ENCODE results near the gene SHMT1.
"Not testable (repeated sequence)": the region's sequence is repeated elsewhere in the genome, so short reads cannot be mapped to it uniquely, and the experiment has no call there.

The SHMT1 gene

GRCh38 chr17:18309202-18309601 is 54.1 kb downstream of the SHMT1 start (continued):
- TF ChIP-seq ZFP30 (CRISPR knock-in tag; IDR thresholded peaks at IDR 0.05) (no peak), ZNF565 (CRISPR knock-in tag; conservative IDR thresholded peaks at IDR 0.05; ENCODE audit: low read depth) (no peak)

- ATAC-seq = not testable (repeated sequence)
Measured at GRCh38 chr17:18303206-18303605, 60.1 kb downstream of the SHMT1 start.

- TF ChIP-seq ZC3H10 (CRISPR knock-in tag; IDR thresholded peaks at IDR 0.05) = no peak
- TF ChIP-seq ZNF70 (CRISPR knock-in tag; IDR thresholded peaks at IDR 0.05) = no peak
- no peak for TF ChIP-seq CSRNP3 (CRISPR knock-in tag; IDR thresholded peaks at IDR 0.05)
- no peak for TF ChIP-seq CREB5 (CRISPR knock-in tag; IDR thresholded peaks at IDR 0.05; ENCODE audit: low read depth)
- TF ChIP-seq BACH2 (CRISPR knock-in tag; IDR thresholded peaks at IDR 0.05; ENCODE audit: borderline replicate concordance) = no peak
- TF ChIP-seq TCF4 (CRISPR knock-in tag; IDR thresholded peaks at IDR 0.05; ENCODE audit: borderline replicate concordance) = no peak
- no peak for TF ChIP-seq ZNF8 (CRISPR knock-in tag; IDR thresholded peaks at IDR 0.05)
- TF ChIP-seq RARB (CRISPR knock-in tag; IDR thresholded peaks at IDR 0.05) = no peak
- ATAC-seq = no peak
Measured at GRCh38 chr17:18300725-18301480, 62.4 kb downstream of the SHMT1 start.

- not testable (repeated sequence) for ATAC-seq
Measured at GRCh38 chr17:18298061-18298460, 65.3 kb downstream of the SHMT1 start.

GRCh38 chr17:18291718-18292540 is 71.4 kb downstream of the SHMT1 start:
- no peak for TF ChIP-seq BACH2 (CRISPR knock-in tag; IDR thresholded peaks at IDR 0.05; ENCODE audit: borderline replicate concordance)
- no peak for TF ChIP-seq ZNF8 (CRISPR knock-in tag; IDR thresholded peaks at IDR 0.05)
- TF ChIP-seq CSRNP3 (CRISPR knock-in tag; IDR thresholded peaks at IDR 0.05) = no peak
- no peak for TF ChIP-seq ZFP3 (CRISPR knock-in tag; IDR thresholded peaks at IDR 0.05)
- no peak for TF ChIP-seq ISL1 (CRISPR knock-in tag; IDR thresholded peaks at IDR 0.05)
- no peak for TF ChIP-seq ZFP30 (CRISPR knock-in tag; IDR thresholded peaks at IDR 0.05)
- TF ChIP-seq ZNF70 (CRISPR knock-in tag; IDR thresholded peaks at IDR 0.05) = no peak
- TF ChIP-seq SNAI2 (CRISPR knock-in tag; IDR thresholded peaks at IDR 0.05) = no peak
- ATAC-seq = no peak

- no peak for TF ChIP-seq ZC3H10 (CRISPR knock-in tag; IDR thresholded peaks at IDR 0.05)
- no peak for TF ChIP-seq RARB (CRISPR knock-in tag; IDR thresholded peaks at IDR 0.05)
- TF ChIP-seq ZNF8 (CRISPR knock-in tag; IDR thresholded peaks at IDR 0.05) = no peak
- no peak for TF ChIP-seq BACH2 (CRISPR knock-in tag; IDR thresholded peaks at IDR 0.05; ENCODE audit: borderline replicate concordance)
- TF ChIP-seq ESRRG (CRISPR knock-in tag; IDR thresholded peaks at IDR 0.05) = no peak
- TF ChIP-seq OSR1 (CRISPR knock-in tag; IDR thresholded peaks at IDR 0.05) = no peak
- TF ChIP-seq CREB5 (CRISPR knock-in tag; IDR thresholded peaks at IDR 0.05; ENCODE audit: low read depth) = no peak
- no peak for ATAC-seq
Measured at GRCh38 chr17:18285296-18285695, 78.1 kb downstream of the SHMT1 start.

GRCh38 chr17:18281788-18282187 is 81.6 kb downstream of the SHMT1 start:
- ATAC-seq = no peak
- no peak for TF ChIP-seq ESRRG (CRISPR knock-in tag; IDR thresholded peaks at IDR 0.05)
- no peak for TF ChIP-seq TSHZ2 (CRISPR knock-in tag; IDR thresholded peaks at IDR 0.05)
- no peak for TF ChIP-seq ZFP30 (CRISPR knock-in tag; IDR thresholded peaks at IDR 0.05)
- no peak for TF ChIP-seq CSRNP3 (CRISPR knock-in tag; IDR thresholded peaks at IDR 0.05)
- TF ChIP-seq ZNF70 (CRISPR knock-in tag; IDR thresholded peaks at IDR 0.05) = no peak
- TF ChIP-seq OSR1 (CRISPR knock-in tag; IDR thresholded peaks at IDR 0.05) = no peak
- TF ChIP-seq TCF4 (CRISPR knock-in tag; IDR thresholded peaks at IDR 0.05; ENCODE audit: borderline replicate concordance) = no peak

Measured in SK-N-SH treated with all-trans-retinoic acid at 6 μM for 48 hours (cell line).